Neuron (in vitro differentiated cells): ENCODE data around the gene LY6G6C.

Source experiments
- H2AFZ ChIP-seq: one replicate; pipeline ENCODE4 v1.6.1; 2013; ENCODE audit warnings: low read depth, mild to moderate bottlenecking, inconsistent platforms, low read length, moderate library complexity
- H3K27me3 ChIP-seq: one replicate; pipeline ENCODE4 v1.6.1; 2013; ENCODE audit warnings: low read length; ENCODE audit not compliant: insufficient read depth
- H3K36me3 ChIP-seq: one replicate; pipeline ENCODE4 v1.6.1; 2013; ENCODE audit warnings: low read length; ENCODE audit not compliant: insufficient read depth
- H3K4me1 ChIP-seq: one replicate; pipeline ENCODE4 v1.6.1; 2013; ENCODE audit warnings: low read length; ENCODE audit not compliant: insufficient read depth
- H3K4me3 ChIP-seq: 2 replicates; pipeline ENCODE4 v1.5.1; 2013; ENCODE audit warnings: mild to moderate bottlenecking, low read length, moderate library complexity
- H3K9me3 ChIP-seq: one replicate; pipeline ENCODE4 v1.6.1; 2013; ENCODE audit warnings: low read length

The LY6G6C gene

GRCh38 chr6:31728767-31729514 is 7.4 kb upstream of the LY6G6C start, which contains the start of gene DDAH2:
Gene DDAH2, minus strand, starts transcription at chr6:31729299. Its CDS starts 138 bp downstream, at chr6:31729161.
- no peak within 1 kb of the TSS for H2AFZ ChIP-seq
- H3K36me3 ChIP-seq, result peaks cover 58% of the 10 kb centered on the region

GRCh38 chr6:31727717-31728671 is 6.4 kb upstream of the LY6G6C start:
- no peak overlapping the region for H2AFZ ChIP-seq
- H3K36me3 ChIP-seq, result peaks cover 49% of the 10 kb centered on the region
- H3K4me3 ChIP-seq, result peak overlapping the region; percentile 87
- H3K4me1 ChIP-seq, result peaks cover 16% of the 10 kb centered on the region
- no peaks in the 10 kb centered on the region for H3K9me3 ChIP-seq
- H3K27me3 ChIP-seq, result no peaks in the 10 kb centered on the region

More at GRCh38 chr6:31728767-31729514, 7.4 kb upstream of the LY6G6C start, which contains the start of gene DDAH2:
- Histone ChIP-seq H3K9me3 (no peaks in the 10 kb centered on the region), H3K27me3 (no peaks in the 10 kb centered on the region), H3K4me3 (peak within 1 kb of the TSS; percentile 87), H3K4me1 (peaks cover 16% of the 10 kb centered on the region)

GRCh38 chr6:31727034-31727716 is 5.6 kb upstream of the LY6G6C start:
- Histone ChIP-seq H3K4me1 (peaks cover 16% of the 10 kb centered on the region), H3K9me3 (no peaks in the 10 kb centered on the region), H3K27me3 (no peaks in the 10 kb centered on the region), H2AFZ (no peak overlapping the region), H3K36me3 (peaks cover 46% of the 10 kb centered on the region), H3K4me3 (no peak overlapping the region)

- peaks cover 35% of the 10 kb centered on the region for H3K36me3 ChIP-seq
- H2AFZ ChIP-seq, result no peak overlapping the region
- no peak overlapping the region for H3K4me3 ChIP-seq
- no peaks in the 10 kb centered on the region for H3K9me3 ChIP-seq
- no peaks in the 10 kb centered on the region for H3K27me3 ChIP-seq
- H3K4me1 ChIP-seq, result peaks cover 13% of the 10 kb centered on the region
These were observed 4.2 kb upstream of the LY6G6C start for GRCh38 chr6:31725502-31726350.

- Histone ChIP-seq H3K4me3 (no peak overlapping the region), H2AFZ (no peak overlapping the region), H3K4me1 (peaks cover 7% of the 10 kb centered on the region), H3K36me3 (peaks cover 33% of the 10 kb centered on the region), H3K27me3 (no peaks in the 10 kb centered on the region), H3K9me3 (no peaks in the 10 kb centered on the region)
These were observed 2.6 kb upstream of the LY6G6C start for GRCh38 chr6:31723980-31724691.

- H3K4me1 ChIP-seq, result no peaks in the 10 kb centered on the region
- H3K36me3 ChIP-seq, result peaks cover 31% of the 10 kb centered on the region
- no peak within 1 kb of the TSS for H2AFZ ChIP-seq
- no peak within 1 kb of the TSS for H3K4me3 ChIP-seq
- no peaks in the 10 kb centered on the region for H3K27me3 ChIP-seq
- no peaks in the 10 kb centered on the region for H3K9me3 ChIP-seq
These were observed 1.9 kb upstream of the LY6G6C start, which contains the start of gene MPIG6B for GRCh38 chr6:31723245-31723979. Gene MPIG6B, plus strand, starts transcription at chr6:31723373. Its CDS starts 11 bp downstream, at chr6:31723384.

- Histone ChIP-seq H3K4me1 (no peaks in the 10 kb centered on the region), H3K36me3 (peaks cover 19% of the 10 kb centered on the region), H3K4me3 (no peak overlapping the region), H3K27me3 (no peaks in the 10 kb centered on the region), H2AFZ (no peak overlapping the region), H3K9me3 (no peaks in the 10 kb centered on the region)
These were observed 627 bp upstream of the LY6G6C start for GRCh38 chr6:31722173-31722572.

GRCh38 chr6:31720196-31720770 is 1.3 kb downstream of the LY6G6C start:
- Histone ChIP-seq H3K36me3 (peaks cover 3% of the 10 kb centered on the region), H3K27me3 (no peaks in the 10 kb centered on the region), H3K4me1 (no peaks in the 10 kb centered on the region), H3K9me3 (no peaks in the 10 kb centered on the region), H3K4me3 (no peak overlapping the region), H2AFZ (no peak overlapping the region)

- Histone ChIP-seq H3K4me3 (no peak overlapping the region), H3K36me3 (no peaks in the 10 kb centered on the region), H2AFZ (no peak overlapping the region), H3K4me1 (peaks cover 5% of the 10 kb centered on the region), H3K9me3 (no peaks in the 10 kb centered on the region), H3K27me3 (no peaks in the 10 kb centered on the region)
These were observed 2.5 kb downstream of the LY6G6C start for GRCh38 chr6:31719001-31719400.

GRCh38 chr6:31718265-31718664 is 3.3 kb downstream of the LY6G6C start:
- Histone ChIP-seq H3K27me3 (no peaks in the 10 kb centered on the region), H3K4me3 (no peak overlapping the region), H3K4me1 (peaks cover 13% of the 10 kb centered on the region), H3K9me3 (no peaks in the 10 kb centered on the region), H3K36me3 (no peaks in the 10 kb centered on the region), H2AFZ (no peak overlapping the region)
